ENCODE results near the gene PAX8.

Gene PAX8

DNA sequence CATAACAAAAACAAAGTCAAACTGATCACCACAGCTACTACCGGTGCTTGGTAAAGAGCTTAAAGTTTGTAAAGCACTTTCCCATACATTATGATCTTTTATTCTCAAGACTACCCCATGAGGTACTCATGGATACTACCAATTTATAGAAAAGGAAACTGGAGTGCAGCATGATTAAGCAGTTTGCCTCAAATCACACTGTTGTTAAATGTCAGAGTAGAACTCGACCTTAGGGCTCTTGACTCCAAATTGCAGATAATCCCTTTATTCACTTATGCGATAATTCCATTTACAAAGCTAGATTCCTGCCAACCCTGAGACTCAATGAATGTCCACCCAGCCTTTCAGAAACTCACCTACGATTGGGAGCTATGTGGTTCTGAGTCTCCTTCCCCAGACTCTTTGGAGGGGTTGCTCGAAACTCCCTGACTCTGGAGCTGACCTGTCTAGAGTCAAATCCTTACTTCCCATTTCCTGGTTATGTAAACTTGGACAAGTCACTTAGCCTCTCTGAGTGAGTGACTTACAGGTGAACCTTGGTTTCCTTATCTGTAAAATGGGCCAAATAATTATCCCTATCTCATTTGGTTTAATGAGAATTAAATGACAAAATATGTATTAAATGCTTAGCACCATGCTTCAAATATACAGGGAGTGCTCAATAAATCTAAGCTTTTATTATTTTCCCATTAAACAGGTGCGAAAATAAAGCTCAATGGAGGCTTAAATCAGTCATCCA, 57.6 kb downstream of the PAX8 start:
- peaks cover 17% of the 10 kb centered on the region for H3K4me1 ChIP-seq (ENCODE audit: control insufficient read depth, insufficient read depth, low read length)
- 92 to 96% methylated on average over 6 of the region's 6 CpGs for WGBS, 2 experiments
- H3K36me3 ChIP-seq (ENCODE audit: control insufficient read depth, insufficient read depth, low read length): no peaks in the 10 kb centered on the region
- no peaks in the 10 kb centered on the region for H3K27me3 ChIP-seq (ENCODE audit: control insufficient read depth, insufficient read depth, low read length, poor library complexity, severe bottlenecking)
- H3K27ac ChIP-seq (ENCODE audit: insufficient read depth, low read depth, low read length, poor library complexity, severe bottlenecking): no peak overlapping the region
- H3K9me3 ChIP-seq (ENCODE audit: control insufficient read depth, low read length): no peaks in the 10 kb centered on the region
- no peak overlapping the region for H3K4me3 ChIP-seq (ENCODE audit: insufficient read depth, low read depth, low read length)

DNA sequence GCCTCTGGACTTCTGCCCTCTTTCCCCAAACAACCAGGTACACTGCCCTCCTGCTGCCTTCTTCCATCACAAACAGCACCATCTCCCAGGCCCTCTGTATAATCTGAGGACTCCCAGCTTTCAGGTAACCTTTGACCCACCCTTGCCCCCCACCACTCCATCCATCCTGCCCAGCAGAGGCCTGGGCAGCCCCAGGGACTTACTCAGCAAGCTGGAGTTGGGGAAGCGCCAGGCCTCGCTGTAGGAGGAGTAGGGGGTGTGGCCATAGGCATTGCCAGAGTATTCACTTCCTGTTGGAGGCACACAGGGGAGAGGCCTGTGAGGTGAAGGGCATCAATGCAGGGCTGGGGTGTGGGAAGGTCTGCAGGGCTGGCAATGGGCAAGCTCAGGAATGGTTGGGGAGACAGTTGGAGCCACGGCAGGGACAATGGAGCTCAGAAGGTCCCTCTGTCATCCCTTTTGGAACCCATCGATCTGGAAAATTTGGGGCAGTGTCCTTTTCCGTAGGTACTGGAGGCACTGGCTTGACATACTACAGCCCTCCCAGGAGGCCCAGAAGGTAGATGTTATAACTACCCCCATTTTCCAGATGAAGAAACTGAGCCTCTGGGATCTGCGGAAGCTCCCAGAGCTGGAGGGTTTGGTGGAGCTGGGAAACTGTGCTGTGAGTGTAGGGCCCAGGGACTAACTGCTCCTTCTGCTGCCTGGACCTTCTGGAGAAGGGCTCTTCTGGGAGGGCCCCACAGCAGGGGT, 58.7 kb downstream of the PAX8 start:
- Histone ChIP-seq H3K27me3 (ENCODE audit: control insufficient read depth, insufficient read depth, low read length, poor library complexity, severe bottlenecking) (no peaks in the 10 kb centered on the region), H3K9me3 (ENCODE audit: control insufficient read depth, low read length) (no peaks in the 10 kb centered on the region), H3K4me3 (ENCODE audit: insufficient read depth, low read depth, low read length) (no peak overlapping the region), H3K4me1 (ENCODE audit: control insufficient read depth, insufficient read depth, low read length) (peaks cover 15% of the 10 kb centered on the region), H3K27ac (ENCODE audit: insufficient read depth, low read depth, low read length, poor library complexity, severe bottlenecking) (no peak overlapping the region), H3K36me3 (ENCODE audit: control insufficient read depth, insufficient read depth, low read length) (no peaks in the 10 kb centered on the region)
- 78 to 83% methylated on average over 6 of the region's 6 CpGs for WGBS, 2 experiments

DNA sequence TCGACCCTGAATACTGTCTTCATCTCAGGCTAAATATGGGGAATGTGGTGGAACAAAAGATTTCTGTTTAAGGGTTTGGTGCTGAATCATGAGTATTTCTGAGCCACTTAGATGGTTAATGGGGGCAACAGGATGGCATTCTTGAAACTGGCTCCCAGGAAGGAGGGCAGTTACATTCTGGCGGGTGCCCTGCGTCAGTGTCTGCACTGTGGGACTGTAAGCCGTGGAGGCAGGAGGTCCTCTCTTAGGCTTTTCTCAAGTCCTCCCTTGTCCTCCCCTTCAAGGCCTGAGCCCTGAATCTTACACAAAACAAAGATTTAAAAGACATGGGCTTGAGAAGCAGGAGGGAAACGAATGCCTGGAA, 59.2 kb downstream of the PAX8 start:
- 94 to 96% methylated on average over 5 of the region's 5 CpGs for WGBS, 2 experiments

DNA sequence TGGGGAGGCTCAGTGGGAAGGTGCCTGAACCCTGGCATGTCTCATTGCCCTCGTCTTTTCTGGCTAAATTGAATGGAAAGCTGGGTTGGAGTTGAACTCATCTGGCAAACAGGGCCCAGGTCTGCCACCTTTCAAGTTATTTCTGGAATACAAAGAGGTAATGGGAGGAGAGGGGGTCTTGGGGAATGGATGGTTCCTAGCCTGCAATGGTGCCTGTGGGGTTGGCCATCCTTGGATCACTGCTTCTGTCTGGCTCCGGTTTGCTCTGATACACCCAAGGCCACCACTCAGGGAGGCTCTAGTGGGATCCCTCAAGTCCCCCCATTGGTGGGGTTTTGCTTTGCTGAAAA, 59.7 kb downstream of the PAX8 start:
- no peak overlapping the region for H3K27ac ChIP-seq (ENCODE audit: insufficient read depth, low read depth, low read length, poor library complexity, severe bottlenecking)
- no peaks in the 10 kb centered on the region for H3K36me3 ChIP-seq (ENCODE audit: control insufficient read depth, insufficient read depth, low read length)
- H3K4me1 ChIP-seq (ENCODE audit: control insufficient read depth, insufficient read depth, low read length): peaks cover 12% of the 10 kb centered on the region
- no peaks in the 10 kb centered on the region for H3K27me3 ChIP-seq (ENCODE audit: control insufficient read depth, insufficient read depth, low read length, poor library complexity, severe bottlenecking)
- no peak overlapping the region for H3K4me3 ChIP-seq (ENCODE audit: insufficient read depth, low read depth, low read length)
- no peaks in the 10 kb centered on the region for H3K9me3 ChIP-seq (ENCODE audit: control insufficient read depth, low read length)
- 90 to 93% methylated on average over 2 of the region's 2 CpGs for WGBS, 2 experiments

More for the DNA sequence above, 59.2 kb downstream of the PAX8 start:
- Histone ChIP-seq H3K4me3 (ENCODE audit: insufficient read depth, low read depth, low read length) (no peak overlapping the region), H3K9me3 (ENCODE audit: control insufficient read depth, low read length) (no peaks in the 10 kb centered on the region), H3K36me3 (ENCODE audit: control insufficient read depth, insufficient read depth, low read length) (no peaks in the 10 kb centered on the region), H3K27ac (ENCODE audit: insufficient read depth, low read depth, low read length, poor library complexity, severe bottlenecking) (no peak overlapping the region), H3K4me1 (ENCODE audit: control insufficient read depth, insufficient read depth, low read length) (peaks cover 12% of the 10 kb centered on the region), H3K27me3 (ENCODE audit: control insufficient read depth, insufficient read depth, low read length, poor library complexity, severe bottlenecking) (no peaks in the 10 kb centered on the region)

DNA sequence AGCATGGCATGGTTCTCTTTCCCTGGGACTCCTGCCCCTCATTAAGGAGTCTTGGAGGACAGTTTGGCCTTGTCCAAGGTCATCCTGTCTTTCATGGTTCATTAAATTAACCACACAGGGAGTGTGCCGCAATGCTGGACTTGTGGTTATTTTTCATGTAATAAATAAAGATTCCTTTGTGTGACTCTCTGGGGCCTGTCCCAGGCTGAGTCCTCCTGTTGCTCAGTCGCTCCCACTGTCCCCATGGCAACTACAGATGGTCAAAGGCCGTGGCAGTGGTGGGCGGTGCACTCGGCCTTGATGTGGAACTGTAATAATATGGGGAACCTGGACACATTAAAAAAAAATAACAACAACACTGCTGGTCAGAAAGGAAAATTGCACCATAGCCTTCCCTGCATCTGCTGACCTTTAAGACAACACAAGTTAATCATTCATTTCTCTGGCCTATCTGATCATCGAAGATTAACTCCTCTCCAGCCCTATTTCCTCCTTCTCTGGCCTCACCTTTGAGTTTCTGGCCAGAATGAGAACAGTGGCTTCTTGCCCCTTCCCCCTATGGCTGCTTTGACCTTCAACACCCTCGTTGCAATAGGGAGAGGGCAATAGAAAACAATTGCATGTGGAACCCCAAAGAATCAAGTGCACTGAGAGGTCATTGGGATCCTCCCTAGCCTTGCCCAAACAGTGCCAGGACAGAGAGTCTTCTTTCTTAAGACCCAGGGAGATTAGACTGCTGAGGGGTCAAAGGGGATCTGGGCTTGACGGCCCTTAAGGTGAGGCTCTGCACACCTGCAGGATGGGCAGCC, 60.2 kb downstream of the PAX8 start:
- Histone ChIP-seq H3K36me3 (ENCODE audit: control insufficient read depth, insufficient read depth, low read length) (no peaks in the 10 kb centered on the region), H3K27ac (ENCODE audit: insufficient read depth, low read depth, low read length, poor library complexity, severe bottlenecking) (no peak overlapping the region), H3K4me3 (ENCODE audit: insufficient read depth, low read depth, low read length) (no peak overlapping the region), H3K4me1 (ENCODE audit: control insufficient read depth, insufficient read depth, low read length) (peaks cover 12% of the 10 kb centered on the region), H3K9me3 (ENCODE audit: control insufficient read depth, low read length) (no peaks in the 10 kb centered on the region), H3K27me3 (ENCODE audit: control insufficient read depth, insufficient read depth, low read length, poor library complexity, severe bottlenecking) (no peaks in the 10 kb centered on the region)
- WGBS, 2 experiments: 89 to 94% methylated on average over 8 of the region's 8 CpGs

DNA sequence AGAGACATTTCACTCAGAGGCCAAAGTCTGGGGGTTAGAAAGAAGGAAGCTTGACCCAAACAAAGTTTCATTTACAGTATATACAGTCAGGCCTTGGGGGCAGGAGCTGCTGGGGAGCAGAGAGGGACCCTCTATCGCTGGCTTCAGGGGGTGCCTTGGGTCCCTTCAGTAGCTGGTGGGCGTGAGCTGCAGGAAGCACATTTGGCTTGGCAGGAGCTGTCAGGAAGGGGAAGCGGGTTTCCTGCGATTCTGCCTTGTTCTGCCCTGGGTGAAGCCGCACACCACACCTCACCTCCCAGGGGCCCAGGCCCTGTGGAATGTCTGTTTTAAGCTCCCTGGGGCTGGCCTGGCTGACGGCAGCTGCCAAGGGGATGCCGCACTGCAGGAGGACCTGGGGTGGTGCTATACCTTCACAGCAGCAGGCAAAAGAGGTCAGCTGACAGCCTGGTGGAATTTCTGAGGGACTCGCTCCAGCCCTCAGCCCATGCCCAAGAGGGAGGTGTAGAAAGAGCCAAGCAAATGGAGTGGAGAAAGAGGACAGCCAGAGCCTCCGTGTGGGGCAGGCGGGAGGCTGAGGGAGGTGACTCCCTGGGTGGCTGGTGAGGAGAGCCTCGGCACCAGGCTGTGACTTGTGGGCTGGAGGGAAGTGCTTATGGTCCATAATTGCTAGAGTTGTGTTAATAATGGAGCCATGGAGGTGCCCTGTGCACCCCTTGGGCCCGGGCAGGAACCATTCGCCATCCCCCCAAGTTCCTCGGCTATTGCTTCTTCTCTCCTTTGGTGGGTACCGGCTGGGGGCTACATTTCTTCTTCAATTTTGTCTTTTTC, 61.1 kb downstream of the PAX8 start:
- H3K27ac ChIP-seq (ENCODE audit: insufficient read depth, low read depth, low read length, poor library complexity, severe bottlenecking): no peak overlapping the region
- no peaks in the 10 kb centered on the region for H3K27me3 ChIP-seq (ENCODE audit: control insufficient read depth, insufficient read depth, low read length, poor library complexity, severe bottlenecking)
- H3K4me1 ChIP-seq (ENCODE audit: control insufficient read depth, insufficient read depth, low read length): peaks cover 12% of the 10 kb centered on the region
- H3K4me3 ChIP-seq (ENCODE audit: insufficient read depth, low read depth, low read length): no peak overlapping the region
- 77 to 81% methylated on average over 15 of the region's 15 CpGs for WGBS, 2 experiments
- no peaks in the 10 kb centered on the region for H3K36me3 ChIP-seq (ENCODE audit: control insufficient read depth, insufficient read depth, low read length)
- no peaks in the 10 kb centered on the region for H3K9me3 ChIP-seq (ENCODE audit: control insufficient read depth, low read length)

DNA sequence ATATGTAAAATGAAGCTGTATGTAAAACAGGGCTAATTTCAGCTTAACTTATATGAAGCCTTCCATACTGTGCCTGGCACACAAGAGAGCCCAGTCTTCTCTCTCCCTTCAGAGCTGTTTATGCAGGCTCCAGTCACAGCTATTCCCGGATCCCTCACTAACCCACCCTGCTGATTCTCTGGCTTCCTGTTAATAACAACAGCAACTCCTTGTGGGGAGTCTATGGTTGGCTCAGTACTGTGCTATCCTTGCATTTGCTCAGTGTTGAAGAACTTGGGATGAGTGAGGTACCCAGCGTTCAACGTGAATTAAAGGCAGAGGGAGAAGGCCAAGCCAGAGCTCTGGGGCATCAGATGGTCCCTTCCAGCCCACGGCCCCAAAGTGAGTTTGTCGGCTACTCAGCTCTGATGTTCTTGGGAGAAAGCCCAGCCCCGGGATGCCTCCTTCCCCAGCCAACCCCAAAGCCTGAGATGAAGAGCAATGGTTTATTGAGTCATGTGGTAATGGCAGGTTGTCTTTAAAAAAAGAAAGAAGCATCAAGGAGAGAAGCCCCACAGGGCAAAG, 61.7 kb downstream of the PAX8 start:
- 79 to 86% methylated on average over 6 of the region's 6 CpGs for WGBS, 2 experiments
- Histone ChIP-seq H3K36me3 (ENCODE audit: control insufficient read depth, insufficient read depth, low read length) (no peaks in the 10 kb centered on the region), H3K4me3 (ENCODE audit: insufficient read depth, low read depth, low read length) (no peak overlapping the region), H3K9me3 (ENCODE audit: control insufficient read depth, low read length) (no peaks in the 10 kb centered on the region), H3K27me3 (ENCODE audit: control insufficient read depth, insufficient read depth, low read length, poor library complexity, severe bottlenecking) (no peaks in the 10 kb centered on the region), H3K4me1 (ENCODE audit: control insufficient read depth, insufficient read depth, low read length) (peaks cover 12% of the 10 kb centered on the region), H3K27ac (ENCODE audit: insufficient read depth, low read depth, low read length, poor library complexity, severe bottlenecking) (no peak overlapping the region)

DNA sequence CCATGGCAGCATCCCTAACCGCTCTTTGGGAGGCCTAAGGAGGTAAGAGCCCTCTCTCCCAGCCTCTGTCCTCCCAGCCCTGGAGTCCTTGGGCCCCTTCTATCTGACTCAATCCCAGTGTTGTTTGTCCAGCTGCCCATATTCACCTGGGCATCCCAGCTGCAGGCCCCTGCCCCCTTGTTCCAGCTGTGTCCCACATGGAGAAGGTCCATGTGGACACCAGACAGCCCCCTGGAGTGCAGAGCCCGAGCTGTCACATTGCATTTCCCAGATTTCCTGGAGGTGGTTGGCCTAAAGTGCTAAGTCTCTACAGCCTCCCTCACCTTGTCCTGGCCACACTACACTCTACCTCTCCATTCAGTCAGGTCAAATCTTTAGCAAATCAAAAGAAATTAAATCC, 62.4 kb downstream of the PAX8 start:
- no peak overlapping the region for H3K27ac ChIP-seq (ENCODE audit: insufficient read depth, low read depth, low read length, poor library complexity, severe bottlenecking)
- H3K27me3 ChIP-seq (ENCODE audit: control insufficient read depth, insufficient read depth, low read length, poor library complexity, severe bottlenecking): no peaks in the 10 kb centered on the region
- no peaks in the 10 kb centered on the region for H3K36me3 ChIP-seq (ENCODE audit: control insufficient read depth, insufficient read depth, low read length)
- H3K9me3 ChIP-seq (ENCODE audit: control insufficient read depth, low read length): no peaks in the 10 kb centered on the region
- no peak overlapping the region for H3K4me3 ChIP-seq (ENCODE audit: insufficient read depth, low read depth, low read length)
- peaks cover 12% of the 10 kb centered on the region for H3K4me1 ChIP-seq (ENCODE audit: control insufficient read depth, insufficient read depth, low read length)
- 89 to 95% methylated on average over 2 of the region's 2 CpGs for WGBS, 2 experiments

DNA sequence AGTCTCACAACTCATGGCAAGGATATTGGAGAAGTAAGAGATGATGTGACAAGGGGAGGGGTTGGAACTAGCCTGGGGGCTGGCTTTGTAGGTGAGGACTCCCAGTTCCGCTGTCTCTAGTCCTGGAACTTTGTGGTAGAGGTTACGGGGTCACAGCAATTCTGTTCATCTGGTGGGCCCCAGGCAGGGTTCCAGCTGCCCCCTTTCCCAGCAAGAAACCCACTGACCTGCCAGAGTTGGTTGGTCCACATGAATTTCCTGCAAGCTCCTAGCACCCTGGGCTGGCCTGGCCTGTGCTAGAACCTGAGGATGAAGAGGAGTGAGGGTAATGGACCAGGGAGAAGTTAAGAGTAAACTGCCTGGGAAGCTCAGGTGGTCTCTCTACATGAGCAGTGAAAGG, 63.7 kb downstream of the PAX8 start:
- no peaks in the 10 kb centered on the region for H3K36me3 ChIP-seq (ENCODE audit: control insufficient read depth, insufficient read depth, low read length)
- no peak overlapping the region for H3K4me3 ChIP-seq (ENCODE audit: insufficient read depth, low read depth, low read length)
- 96 to 97% methylated on average over 2 of the region's 2 CpGs for WGBS, 2 experiments
- H3K27ac ChIP-seq (ENCODE audit: insufficient read depth, low read depth, low read length, poor library complexity, severe bottlenecking): no peak overlapping the region
- peaks cover 12% of the 10 kb centered on the region for H3K4me1 ChIP-seq (ENCODE audit: control insufficient read depth, insufficient read depth, low read length)
- H3K9me3 ChIP-seq (ENCODE audit: control insufficient read depth, low read length): no peaks in the 10 kb centered on the region
- no peaks in the 10 kb centered on the region for H3K27me3 ChIP-seq (ENCODE audit: control insufficient read depth, insufficient read depth, low read length, poor library complexity, severe bottlenecking)
